Neural progenitor cell (in vitro differentiated cells): ENCODE results near the gene MTA2. TPM values are rescaled to one million over a fixed set of nuclear protein-coding genes. Genes with fewer than 3 reads are reported as not detected.

Experiments
- DNase-seq: peaks from one replicate; pipeline ENCODE4 v3.0.0-alpha.2; 2016; ENCODE audit warnings: low spot score
- H2AFZ ChIP-seq: fragments of 200-600 bp; sonication (generic); replicated peaks from 2 replicates; pipeline ENCODE4 v1.6.1; 2016; ENCODE audit warnings: antibody characterized with exemption
- H3F3A ChIP-seq: fragments of 200-600 bp; sonication (generic); 2 replicates; pipeline ENCODE4 v1.6.1; 2016; ENCODE audit warnings: antibody characterized with exemption, low read depth
- H3K27ac ChIP-seq: fragments of 200-600 bp; sonication (generic); 2 replicates; pipeline ENCODE4 v1.5.1; 2016; ENCODE audit warnings: mild to moderate bottlenecking
- H3K27me3 ChIP-seq: fragments of 200-600 bp; sonication (generic); 2 replicates; pipeline ENCODE4 v1.6.1; 2016; ENCODE audit warnings: mild to moderate bottlenecking, moderate library complexity
- H3K36me3 ChIP-seq: fragments of 200-600 bp; sonication (generic); 2 replicates; pipeline ENCODE4 v1.5.1; 2016
- H3K4me1 ChIP-seq: fragments of 200-600 bp; sonication (generic); 2 replicates; pipeline ENCODE4 v1.6.1; 2016; ENCODE audit warnings: mixed run types
- H3K4me2 ChIP-seq: fragments of 200-600 bp; sonication (generic); 2 replicates; pipeline ENCODE4 v1.6.1; 2016
- H3K4me3 ChIP-seq: fragments of 200-600 bp; sonication (generic); 2 replicates; pipeline ENCODE4 v1.5.1; 2016
- H3K79me2 ChIP-seq: fragments of 200-600 bp; sonication (generic); 2 replicates; pipeline ENCODE4 v1.6.1; 2016; ENCODE audit warnings: low read depth
- H3K9ac ChIP-seq: fragments of 200-600 bp; sonication (generic); 2 replicates; pipeline ENCODE4 v1.6.1; 2016
- H3K9me3 ChIP-seq: fragments of 200-600 bp; sonication (generic); 2 replicates; pipeline ENCODE4 v1.5.1; 2016; ENCODE audit warnings: low read depth
- H4K20me1 ChIP-seq: fragments of 200-600 bp; sonication (generic); 2 replicates; pipeline ENCODE4 v1.6.1; 2016; ENCODE audit warnings: low read depth
- H3K27ac Mint-ChIP-seq: 3 replicates; pipeline ENCODE4 v1.8.0; 2021; ENCODE audit warnings: mixed read lengths
- H3K27me3 Mint-ChIP-seq: 2 replicates; pipeline ENCODE4 v1.8.0; 2022; ENCODE audit warnings: low read depth, mild to moderate bottlenecking, inconsistent platforms, moderate library complexity, mixed read lengths; ENCODE audit not compliant: insufficient read depth
- H3K36me3 Mint-ChIP-seq: 3 replicates; pipeline ENCODE4 v1.8.0; 2021; ENCODE audit warnings: mixed read lengths
- H3K4me1 Mint-ChIP-seq: 3 replicates; pipeline ENCODE4 v1.8.0; 2021; ENCODE audit warnings: mixed read lengths
- H3K4me3 Mint-ChIP-seq: 3 replicates; pipeline ENCODE4 v1.8.0; 2021; ENCODE audit warnings: mild to moderate bottlenecking, moderate library complexity, mixed read lengths
- H3K9me3 Mint-ChIP-seq: 3 replicates; pipeline ENCODE4 v1.8.0; 2020; ENCODE audit warnings: mixed read lengths
- EZH2 ChIP-seq: fragments of 200-600 bp; sonication (generic); IDR thresholded peaks from 2 replicates; pipeline ENCODE4 v1.6.1; 2017; ENCODE audit warnings: antibody characterized with exemption, mild to moderate bottlenecking, moderate library complexity
- EZH2phosphoT487 ChIP-seq: fragments of 200-600 bp; sonication (generic); IDR thresholded peaks from 2 replicates; pipeline ENCODE4 v1.6.1; 2017; ENCODE audit warnings: antibody characterized with exemption
- total RNA-seq: library from RNA; depleted of rRNA; stranded (reverse); fragments of >200 nt; gene quantifications from 2 replicates; pipeline ENCODE4 v1.2.3, GENCODE V29; 2015; ENCODE audit warnings: low replicate concordance
- TF ChIP-seq, protein P1 (sequence below): fragments of 200-600 bp; sonication (generic); IDR thresholded peaks from 2 replicates; pipeline ENCODE4 v1.5.1; 2017; ENCODE audit warnings: antibody characterized with exemption, mild to moderate bottlenecking

MTA2 gene
- total RNA-seq, 1 donor from 2014 or later = 108 TPM

DNA sequence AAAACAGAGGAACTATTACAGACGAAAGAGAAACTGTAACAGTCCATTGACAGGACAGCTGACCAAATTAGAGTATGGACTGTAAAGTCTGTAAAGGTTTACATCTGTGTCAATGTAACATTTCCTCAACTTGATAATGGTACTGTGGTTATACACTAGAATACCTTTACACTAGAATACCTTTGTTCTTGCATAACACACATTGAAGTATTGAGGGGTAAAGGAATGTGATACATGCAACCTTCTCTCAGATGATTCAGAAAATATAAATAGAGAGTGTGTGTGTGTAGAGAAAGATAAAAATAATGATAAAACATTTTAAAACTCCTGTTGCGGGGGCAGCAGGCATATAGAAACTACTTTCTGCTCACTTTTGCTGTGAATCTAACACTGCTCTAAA, 22.4 kb downstream of the MTA2 start:
- no peaks in the 10 kb centered on the region for H3K27me3 ChIP-seq
- TF ChIP-seq, protein P1, sequence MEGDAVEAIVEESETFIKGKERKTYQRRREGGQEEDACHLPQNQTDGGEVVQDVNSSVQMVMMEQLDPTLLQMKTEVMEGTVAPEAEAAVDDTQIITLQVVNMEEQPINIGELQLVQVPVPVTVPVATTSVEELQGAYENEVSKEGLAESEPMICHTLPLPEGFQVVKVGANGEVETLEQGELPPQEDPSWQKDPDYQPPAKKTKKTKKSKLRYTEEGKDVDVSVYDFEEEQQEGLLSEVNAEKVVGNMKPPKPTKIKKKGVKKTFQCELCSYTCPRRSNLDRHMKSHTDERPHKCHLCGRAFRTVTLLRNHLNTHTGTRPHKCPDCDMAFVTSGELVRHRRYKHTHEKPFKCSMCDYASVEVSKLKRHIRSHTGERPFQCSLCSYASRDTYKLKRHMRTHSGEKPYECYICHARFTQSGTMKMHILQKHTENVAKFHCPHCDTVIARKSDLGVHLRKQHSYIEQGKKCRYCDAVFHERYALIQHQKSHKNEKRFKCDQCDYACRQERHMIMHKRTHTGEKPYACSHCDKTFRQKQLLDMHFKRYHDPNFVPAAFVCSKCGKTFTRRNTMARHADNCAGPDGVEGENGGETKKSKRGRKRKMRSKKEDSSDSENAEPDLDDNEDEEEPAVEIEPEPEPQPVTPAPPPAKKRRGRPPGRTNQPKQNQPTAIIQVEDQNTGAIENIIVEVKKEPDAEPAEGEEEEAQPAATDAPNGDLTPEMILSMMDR = no peak
- TF ChIP-seq EZH2 (no peak), EZH2phosphoT487 (no peak)
- H3K9me3 Mint-ChIP-seq = no peaks in the 10 kb centered on the region

GRCh38 chr11:62578541-62578940, 23.1 kb downstream of the MTA2 start:
- peaks cover 16% of the 10 kb centered on the region for H3K36me3 Mint-ChIP-seq

More for the DNA sequence above, 22.4 kb downstream of the MTA2 start:
- Histone ChIP-seq H3K36me3 (no peaks in the 10 kb centered on the region), H3K4me1 (peaks cover 6% of the 10 kb centered on the region), H4K20me1 (peaks cover 3% of the 10 kb centered on the region), H3K79me2 (peaks cover 13% of the 10 kb centered on the region), H3K27ac (no peak overlapping the region), H3K9ac (no peak overlapping the region), H3K4me2 (no peak overlapping the region), H2AFZ (no peak overlapping the region), H3K4me3 (no peak overlapping the region), H3F3A (peaks cover 7% of the 10 kb centered on the region), H3K9me3 (no peaks in the 10 kb centered on the region)
- H3K27me3 Mint-ChIP-seq = peaks cover 6% of the 10 kb centered on the region
- peaks cover 9% of the 10 kb centered on the region for H3K4me1 Mint-ChIP-seq
- H3K36me3 Mint-ChIP-seq = peaks cover 19% of the 10 kb centered on the region
- H3K4me3 Mint-ChIP-seq = no peak overlapping the region
- no peak for DNase-seq
- no peak overlapping the region for H3K27ac Mint-ChIP-seq

GRCh38 chr11:62577046-62577714, 24.5 kb downstream of the MTA2 start:
- Mint-ChIP-seq H3K27me3 (peaks cover 12% of the 10 kb centered on the region), H3K36me3 (peaks cover 22% of the 10 kb centered on the region), H3K4me3 (peak overlapping the region; percentile 1), H3K4me1 (peaks cover 27% of the 10 kb centered on the region), H3K9me3 (no peaks in the 10 kb centered on the region), H3K27ac (no peak overlapping the region)
- Histone ChIP-seq H3K36me3 (peaks cover 1% of the 10 kb centered on the region), H4K20me1 (peaks cover 16% of the 10 kb centered on the region), H3K27ac (no peak overlapping the region), H3K4me3 (no peak overlapping the region), H3K79me2 (peaks cover 18% of the 10 kb centered on the region), H3K9ac (no peak overlapping the region), H3K4me2 (no peak overlapping the region), H3K9me3 (no peaks in the 10 kb centered on the region), H3K4me1 (peaks cover 10% of the 10 kb centered on the region), H3K27me3 (no peaks in the 10 kb centered on the region), H3F3A (peaks cover 11% of the 10 kb centered on the region), H2AFZ (no peak overlapping the region)
- no peak for TF ChIP-seq EZH2phosphoT487
- no peak for TF ChIP-seq EZH2
- TF ChIP-seq, protein P1 = no peak
- no peak for DNase-seq

More at GRCh38 chr11:62578541-62578940, 23.1 kb downstream of the MTA2 start:
- Histone ChIP-seq H4K20me1 (peaks cover 3% of the 10 kb centered on the region), H3K4me2 (no peak overlapping the region), H3K27ac (no peak overlapping the region), H2AFZ (no peak overlapping the region), H3K4me3 (no peak overlapping the region), H3K36me3 (no peaks in the 10 kb centered on the region), H3F3A (peaks cover 7% of the 10 kb centered on the region), H3K27me3 (no peaks in the 10 kb centered on the region), H3K9me3 (no peaks in the 10 kb centered on the region), H3K4me1 (peaks cover 6% of the 10 kb centered on the region), H3K79me2 (peaks cover 11% of the 10 kb centered on the region), H3K9ac (no peak overlapping the region)
- peaks cover 10% of the 10 kb centered on the region for H3K27me3 Mint-ChIP-seq
- H3K9me3 Mint-ChIP-seq = no peaks in the 10 kb centered on the region
- H3K4me3 Mint-ChIP-seq = no peak overlapping the region
- no peak for DNase-seq
- no peak overlapping the region for H3K27ac Mint-ChIP-seq
- no peak for TF ChIP-seq EZH2phosphoT487
- TF ChIP-seq EZH2 = no peak
- TF ChIP-seq, protein P1 = no peak
- H3K4me1 Mint-ChIP-seq = peaks cover 14% of the 10 kb centered on the region
